ENCODE results near the gene EXOSC7.

EXOSC7 gene

GRCh38 chr3:45054196-45054857 lies 78.3 kb downstream of the EXOSC7 start:
- H3K4me3 ChIP-seq (ENCODE audit: control insufficient read depth, low read depth, low read length), result no peak overlapping the region
- DNase-seq (ENCODE audit: low read depth), result peak; percentile 96
- no peak for TF ChIP-seq CTCF (conservative IDR thresholded peaks at IDR 0.05; ENCODE audit: control insufficient read depth, insufficient read depth, low read depth, low read length)

- H3K4me3 ChIP-seq (ENCODE audit: control insufficient read depth, low read depth, low read length), result no peak overlapping the region
- no peak for TF ChIP-seq CTCF (conservative IDR thresholded peaks at IDR 0.05; ENCODE audit: control insufficient read depth, insufficient read depth, low read depth, low read length)
- DNase-seq (ENCODE audit: low read depth), result peak; percentile 86
Observed at GRCh38 chr3:45055032-45055410, 79.0 kb downstream of the EXOSC7 start.

- peak; percentile 84 for DNase-seq (ENCODE audit: low read depth)
- H3K4me3 ChIP-seq (ENCODE audit: control insufficient read depth, low read depth, low read length), result no peak overlapping the region
Observed at GRCh38 chr3:45055411-45056143, 79.5 kb downstream of the EXOSC7 start.

GRCh38 chr3:45056608-45057301 lies 80.7 kb downstream of the EXOSC7 start:
- no peak for TF ChIP-seq CTCF (conservative IDR thresholded peaks at IDR 0.05; ENCODE audit: control insufficient read depth, insufficient read depth, low read depth, low read length)
- H3K4me3 ChIP-seq (ENCODE audit: control insufficient read depth, low read depth, low read length), result no peak overlapping the region
- DNase-seq (ENCODE audit: low read depth), result no peak

More at GRCh38 chr3:45055411-45056143, 79.5 kb downstream of the EXOSC7 start:
- peak; percentile 10 for TF ChIP-seq CTCF (conservative IDR thresholded peaks at IDR 0.05; ENCODE audit: control insufficient read depth, insufficient read depth, low read depth, low read length)

- DNase-seq (ENCODE audit: low read depth), result no peak
- no peak overlapping the region for H3K4me3 ChIP-seq (ENCODE audit: control insufficient read depth, low read depth, low read length)
- TF ChIP-seq CTCF (conservative IDR thresholded peaks at IDR 0.05; ENCODE audit: control insufficient read depth, insufficient read depth, low read depth, low read length), result no peak
Observed at GRCh38 chr3:45057557-45057956, 81.5 kb downstream of the EXOSC7 start.

- DNase-seq (ENCODE audit: low read depth), result no peak
- no peak overlapping the region for H3K4me3 ChIP-seq (ENCODE audit: control insufficient read depth, low read depth, low read length)
- TF ChIP-seq CTCF (conservative IDR thresholded peaks at IDR 0.05; ENCODE audit: control insufficient read depth, insufficient read depth, low read depth, low read length), result no peak
Observed at GRCh38 chr3:45059132-45059531, 83.1 kb downstream of the EXOSC7 start.
